ENCODE results near the gene LYPD8.

Gene LYPD8

DNA sequence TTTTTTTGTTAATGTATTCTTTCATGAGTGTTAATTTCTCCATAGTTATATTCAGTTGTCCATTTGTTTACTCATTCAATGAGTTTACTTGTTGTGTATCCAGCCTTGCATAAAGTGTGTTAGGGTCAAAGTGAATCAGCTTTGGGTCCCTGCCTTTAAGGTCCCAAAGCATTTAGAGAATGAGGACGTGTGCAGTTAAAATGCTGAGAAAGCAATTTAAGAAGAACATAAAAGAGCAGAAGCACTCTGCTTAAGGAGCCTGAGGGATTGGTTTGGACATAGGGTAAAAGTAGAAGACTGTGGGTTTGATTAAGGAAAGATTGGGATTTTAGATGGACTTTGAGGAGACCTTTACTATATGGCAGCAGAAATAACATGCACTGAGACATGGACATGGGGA, 56.5 kb downstream of the LYPD8 start:
- no peak overlapping the region for H2AFZ ChIP-seq (ENCODE audit: low read length, unreplicated experiment)
- no peaks in the 10 kb centered on the region for H3K4me1 ChIP-seq (ENCODE audit: control insufficient read depth, insufficient read depth, low read length, unreplicated experiment)
- H3K79me2 ChIP-seq (ENCODE audit: control insufficient read depth, insufficient read depth, low read length, unreplicated experiment) = no peaks in the 10 kb centered on the region
- no peak overlapping the region for H3K27ac ChIP-seq (ENCODE audit: low read depth, low read length)
- H3K27me3 ChIP-seq (ENCODE audit: insufficient read depth, low read length) = no peaks in the 10 kb centered on the region
- H3K36me3 ChIP-seq (ENCODE audit: insufficient read depth, low read length) = no peaks in the 10 kb centered on the region
- no peak overlapping the region for H3K4me3 ChIP-seq (ENCODE audit: low read depth, low read length)

DNA sequence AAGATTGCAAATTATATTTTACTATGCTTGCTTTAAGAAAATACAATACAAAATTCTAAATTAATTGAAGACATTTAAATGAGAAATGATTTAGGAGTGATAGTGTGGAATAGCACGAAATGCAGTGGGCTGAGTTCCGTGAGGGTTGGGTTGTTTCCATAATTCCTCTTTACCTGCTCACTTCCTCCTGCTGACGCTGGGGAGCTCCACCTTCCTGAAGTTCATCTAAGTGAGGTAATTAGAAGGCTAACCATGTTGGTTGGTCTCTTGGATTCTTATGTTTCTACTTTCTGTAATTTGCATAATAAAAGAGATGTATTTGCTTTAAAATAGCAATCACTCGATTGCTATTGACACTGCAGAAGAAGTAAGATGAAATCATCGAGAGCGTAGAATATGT, 57.7 kb downstream of the LYPD8 start:
- H3K27ac ChIP-seq (ENCODE audit: low read depth, low read length) = no peak overlapping the region
- H3K79me2 ChIP-seq (ENCODE audit: control insufficient read depth, insufficient read depth, low read length, unreplicated experiment) = no peaks in the 10 kb centered on the region
- no peaks in the 10 kb centered on the region for H3K4me1 ChIP-seq (ENCODE audit: control insufficient read depth, insufficient read depth, low read length, unreplicated experiment)
- no peak overlapping the region for H2AFZ ChIP-seq (ENCODE audit: low read length, unreplicated experiment)
- H3K27me3 ChIP-seq (ENCODE audit: insufficient read depth, low read length) = no peaks in the 10 kb centered on the region
- H3K4me3 ChIP-seq (ENCODE audit: low read depth, low read length) = no peak overlapping the region
- H3K36me3 ChIP-seq (ENCODE audit: insufficient read depth, low read length) = no peaks in the 10 kb centered on the region

DNA sequence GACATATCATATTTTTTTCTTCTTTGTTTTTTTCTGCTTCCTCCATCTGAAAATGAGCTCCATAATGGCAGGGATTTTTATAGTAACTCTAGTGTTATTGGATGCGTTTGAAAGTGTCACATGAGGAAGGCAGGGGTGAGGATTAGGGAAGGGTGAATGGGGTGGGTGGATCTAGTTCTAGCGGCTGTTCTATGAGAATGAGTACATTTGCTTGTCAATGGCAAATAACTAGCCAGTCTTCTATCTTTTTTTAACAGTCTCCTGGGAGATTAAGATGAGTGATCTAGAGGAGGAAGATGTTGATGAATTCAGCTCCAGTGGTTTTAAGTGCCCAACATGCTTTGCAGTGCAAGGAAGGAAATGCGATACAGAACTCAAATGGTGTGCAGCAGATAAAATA, 58.8 kb downstream of the LYPD8 start:
- Histone ChIP-seq H3K4me1 (ENCODE audit: control insufficient read depth, insufficient read depth, low read length, unreplicated experiment) (no peaks in the 10 kb centered on the region), H2AFZ (ENCODE audit: low read length, unreplicated experiment) (no peak overlapping the region), H3K79me2 (ENCODE audit: control insufficient read depth, insufficient read depth, low read length, unreplicated experiment) (no peaks in the 10 kb centered on the region), H3K4me3 (ENCODE audit: low read depth, low read length) (no peak overlapping the region), H3K27me3 (ENCODE audit: insufficient read depth, low read length) (no peaks in the 10 kb centered on the region), H3K36me3 (ENCODE audit: insufficient read depth, low read length) (no peaks in the 10 kb centered on the region), H3K27ac (ENCODE audit: low read depth, low read length) (no peak overlapping the region)

DNA sequence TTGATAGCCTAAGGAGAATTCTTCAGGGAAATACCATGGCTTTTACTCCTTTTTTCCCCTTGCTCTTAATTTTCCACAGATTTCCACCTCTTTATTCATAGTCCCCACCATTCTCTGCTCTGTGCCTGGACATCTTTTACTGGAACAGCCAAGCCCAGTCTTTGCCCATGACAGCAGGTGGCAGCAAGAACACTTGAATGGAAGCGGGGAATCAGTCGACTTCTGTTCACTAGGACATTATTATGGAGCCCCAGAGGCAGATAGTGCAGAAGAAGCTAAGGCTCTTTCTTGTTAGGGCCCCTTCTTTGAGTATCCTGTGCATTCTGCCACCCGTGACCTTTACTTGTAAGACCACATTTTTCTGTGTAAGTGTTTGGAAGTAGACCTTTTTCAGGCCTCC, 59.3 kb downstream of the LYPD8 start:
- H3K36me3 ChIP-seq (ENCODE audit: insufficient read depth, low read length) = no peaks in the 10 kb centered on the region
- no peaks in the 10 kb centered on the region for H3K79me2 ChIP-seq (ENCODE audit: control insufficient read depth, insufficient read depth, low read length, unreplicated experiment)
- no peak overlapping the region for H3K4me3 ChIP-seq (ENCODE audit: low read depth, low read length)
- H3K27me3 ChIP-seq (ENCODE audit: insufficient read depth, low read length) = no peaks in the 10 kb centered on the region
- no peak overlapping the region for H2AFZ ChIP-seq (ENCODE audit: low read length, unreplicated experiment)
- no peak overlapping the region for H3K27ac ChIP-seq (ENCODE audit: low read depth, low read length)
- H3K4me1 ChIP-seq (ENCODE audit: control insufficient read depth, insufficient read depth, low read length, unreplicated experiment) = no peaks in the 10 kb centered on the region

DNA sequence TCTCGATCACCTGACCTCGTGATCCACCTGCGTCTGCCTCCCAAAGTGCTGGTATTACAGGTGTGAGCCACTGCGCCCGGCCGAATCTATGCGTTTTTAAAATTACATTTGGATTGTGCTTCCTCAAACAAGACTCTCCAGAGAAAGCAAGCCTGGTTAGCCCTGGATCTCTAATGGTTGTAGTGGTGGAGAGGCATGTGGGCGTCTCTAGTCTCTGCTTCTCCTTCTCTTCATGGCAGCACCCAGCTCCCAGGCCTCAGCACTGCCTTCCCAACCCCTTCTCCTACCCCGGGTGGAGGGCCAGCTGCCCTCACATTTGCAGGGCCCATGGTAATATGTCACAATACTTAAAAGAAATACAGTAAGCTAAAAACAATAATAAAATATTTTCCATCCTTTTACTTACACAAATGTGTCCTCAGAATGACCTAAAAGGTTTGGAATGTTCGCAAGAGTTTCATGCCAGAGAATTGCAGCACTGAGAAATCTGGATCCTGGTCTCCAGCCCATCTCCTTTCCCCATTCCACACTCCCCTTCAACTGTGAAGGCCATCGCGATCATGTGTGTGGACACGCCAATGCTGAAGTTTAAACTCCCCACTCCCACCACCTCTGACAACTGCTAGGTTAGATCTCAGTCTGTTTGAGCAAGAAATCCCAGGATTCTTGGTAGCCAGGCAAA, 60.0 kb downstream of the LYPD8 start:
- H3K79me2 ChIP-seq (ENCODE audit: control insufficient read depth, insufficient read depth, low read length, unreplicated experiment) = no peaks in the 10 kb centered on the region
- no peaks in the 10 kb centered on the region for H3K4me1 ChIP-seq (ENCODE audit: control insufficient read depth, insufficient read depth, low read length, unreplicated experiment)
- no peak overlapping the region for H3K27ac ChIP-seq (ENCODE audit: low read depth, low read length)
- no peak overlapping the region for H3K4me3 ChIP-seq (ENCODE audit: low read depth, low read length)
- H3K27me3 ChIP-seq (ENCODE audit: insufficient read depth, low read length) = no peaks in the 10 kb centered on the region
- H3K36me3 ChIP-seq (ENCODE audit: insufficient read depth, low read length) = no peaks in the 10 kb centered on the region
- H2AFZ ChIP-seq (ENCODE audit: low read length, unreplicated experiment) = no peak overlapping the region

DNA sequence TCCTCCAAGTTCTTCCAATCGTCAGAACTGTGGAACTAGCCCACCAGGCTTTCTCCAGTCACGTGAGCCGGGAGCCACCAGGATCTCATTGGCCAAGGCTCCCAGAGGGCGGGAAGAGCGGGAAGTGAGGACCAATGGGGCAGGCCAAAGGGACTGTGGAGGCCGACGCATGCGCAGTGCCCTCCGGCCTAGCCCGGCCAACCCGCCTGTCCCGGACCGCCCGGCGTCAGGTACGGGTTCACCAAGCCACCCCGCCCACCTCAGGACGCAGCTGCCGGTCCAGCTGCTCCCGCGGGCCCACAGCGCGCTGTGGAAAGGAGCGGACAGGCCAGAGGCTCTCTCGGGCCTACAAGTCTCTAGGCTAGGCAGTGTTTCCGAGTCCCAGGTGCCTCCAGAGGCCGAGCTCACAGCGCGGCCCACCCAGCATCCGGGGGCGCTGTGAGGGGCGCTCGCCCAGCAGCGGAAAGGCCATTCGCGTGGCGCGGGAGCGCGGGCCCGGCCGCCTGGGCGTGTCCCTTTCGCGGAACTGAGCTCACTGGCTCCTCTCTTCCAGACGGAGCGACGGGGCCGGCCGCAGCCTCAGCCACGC, 63.9 kb downstream of the LYPD8 start:
- no peak overlapping the region for H3K27ac ChIP-seq (ENCODE audit: low read depth, low read length)
- no peaks in the 10 kb centered on the region for H3K4me1 ChIP-seq (ENCODE audit: control insufficient read depth, insufficient read depth, low read length, unreplicated experiment)
- H3K36me3 ChIP-seq (ENCODE audit: insufficient read depth, low read length) = no peaks in the 10 kb centered on the region
- H2AFZ ChIP-seq (ENCODE audit: low read length, unreplicated experiment) = no peak overlapping the region
- no peaks in the 10 kb centered on the region for H3K27me3 ChIP-seq (ENCODE audit: insufficient read depth, low read length)
- H3K4me3 ChIP-seq (ENCODE audit: low read depth, low read length) = no peak overlapping the region
- H3K79me2 ChIP-seq (ENCODE audit: control insufficient read depth, insufficient read depth, low read length, unreplicated experiment) = no peaks in the 10 kb centered on the region

Measured in ACC112 (cell line).